SIG-M5 (cell line): ENCODE data around the gene TMEM232.
"Not testable (repeated sequence)": the region's sequence is repeated elsewhere in the genome, so short reads cannot be mapped to it uniquely, and the experiment has no call there.

Experiments used
- DNase-seq: peaks from one replicate; lab custom pipeline; 2025; lab: John Stamatoyannopoulos, UW

Gene TMEM232

DNA sequence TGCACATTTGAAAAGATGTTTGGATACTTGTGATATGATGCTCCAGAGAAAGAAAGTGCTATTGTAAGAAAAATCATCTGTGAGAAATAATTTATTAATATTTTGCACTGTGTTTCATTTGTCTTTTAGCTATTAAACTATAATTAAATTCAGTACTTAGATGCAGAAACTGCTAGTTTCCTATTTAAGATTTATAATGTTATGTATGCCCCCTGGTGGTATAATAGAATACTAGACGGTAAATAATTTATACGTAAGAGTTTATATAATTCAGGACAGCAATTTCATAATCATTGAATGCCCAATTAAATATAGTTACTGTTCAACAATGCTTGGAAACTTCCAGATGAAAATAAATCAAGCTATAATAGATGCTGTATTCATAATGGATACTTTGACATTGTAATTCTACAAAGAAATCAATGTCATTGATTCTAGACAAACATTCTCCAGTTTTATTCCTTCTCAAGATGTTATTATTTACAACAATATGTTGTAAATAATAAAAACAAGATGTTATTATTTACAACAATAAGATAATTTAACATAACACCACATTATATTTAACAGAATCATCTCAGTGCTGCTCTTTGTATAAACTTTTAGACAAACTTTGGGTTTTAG, 101.0 kb downstream of the TMEM232 start:
- no peak for DNase-seq

DNA sequence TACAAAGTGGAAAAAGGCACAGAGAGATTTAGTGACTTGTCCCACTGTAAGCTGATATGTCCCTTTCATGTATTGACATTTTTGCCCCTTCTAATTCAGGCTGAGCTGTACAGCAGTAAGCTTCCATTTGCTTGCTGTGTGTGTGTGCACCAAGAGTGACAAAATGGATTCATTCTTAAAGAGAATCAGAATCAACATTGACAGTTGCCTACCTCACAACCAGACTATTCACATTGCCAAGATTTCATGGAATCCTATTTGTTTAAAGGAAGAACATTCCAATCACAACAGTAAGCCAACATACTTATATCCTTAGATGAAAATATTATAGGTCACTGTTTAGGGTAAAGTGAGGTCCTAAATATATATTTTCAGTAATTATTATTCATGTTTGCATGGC, 102.6 kb downstream of the TMEM232 start:
- DNase-seq = no peak

DNA sequence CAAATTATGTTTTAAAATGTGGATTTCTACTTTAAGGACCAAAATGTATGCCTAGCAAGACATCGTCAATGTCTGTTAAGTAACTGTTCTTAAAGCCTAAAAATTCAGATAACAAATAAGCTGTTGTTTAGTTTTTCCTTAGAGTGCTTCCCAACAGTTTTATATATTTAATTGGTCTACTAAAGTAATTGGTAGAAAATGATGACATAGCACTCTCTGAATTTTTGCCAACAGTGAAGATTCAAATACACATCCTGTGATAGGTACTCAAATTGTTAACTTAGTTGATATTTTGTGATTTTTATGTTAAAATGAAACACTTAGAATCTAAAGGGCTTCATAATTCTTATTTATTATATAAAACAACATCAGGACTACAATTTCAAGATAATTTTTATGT, 107.5 kb downstream of the TMEM232 start:
- no peak for DNase-seq

DNA sequence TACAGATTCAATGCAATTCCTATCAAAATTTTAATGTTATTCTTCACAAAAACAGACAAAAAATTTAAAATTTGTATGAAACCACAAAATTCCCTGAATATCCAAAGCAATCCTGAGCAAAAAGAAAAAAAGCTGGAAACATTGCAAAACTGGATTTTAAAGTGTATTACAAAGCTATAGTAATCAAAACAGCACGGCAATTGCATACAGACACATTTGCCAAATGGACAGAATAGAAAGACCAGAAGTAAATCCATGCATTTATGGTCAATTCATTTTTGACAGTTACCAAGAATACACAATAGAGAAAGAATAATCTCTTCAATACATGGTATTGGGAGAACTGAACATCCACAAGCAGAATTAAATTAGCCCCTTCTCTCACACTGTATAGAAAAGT, 110.5 kb downstream of the TMEM232 start:
- DNase-seq = no peak

DNA sequence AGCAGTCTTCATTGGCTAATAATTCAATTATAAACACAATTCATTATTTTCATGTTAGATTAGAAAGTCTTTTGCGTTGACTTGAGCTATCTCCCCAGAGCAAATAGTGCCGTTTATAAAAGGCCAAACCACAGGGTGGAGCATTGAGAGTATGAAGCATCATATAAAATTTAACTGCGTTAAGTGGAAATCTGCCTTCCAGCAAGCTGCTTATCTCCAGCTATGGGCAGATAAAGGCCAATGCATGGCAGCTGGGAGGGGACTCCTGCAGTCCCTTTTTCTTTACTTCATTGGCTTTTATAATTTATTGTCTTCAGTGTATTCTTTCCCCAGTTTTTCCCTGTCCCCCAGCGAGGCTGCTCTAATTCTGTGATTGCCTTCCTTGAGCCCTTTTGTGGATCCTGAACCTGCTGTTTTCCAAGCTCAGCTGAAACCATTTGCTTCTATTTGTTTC, 113.7 kb downstream of the TMEM232 start:
- DNase-seq = no peak

DNA sequence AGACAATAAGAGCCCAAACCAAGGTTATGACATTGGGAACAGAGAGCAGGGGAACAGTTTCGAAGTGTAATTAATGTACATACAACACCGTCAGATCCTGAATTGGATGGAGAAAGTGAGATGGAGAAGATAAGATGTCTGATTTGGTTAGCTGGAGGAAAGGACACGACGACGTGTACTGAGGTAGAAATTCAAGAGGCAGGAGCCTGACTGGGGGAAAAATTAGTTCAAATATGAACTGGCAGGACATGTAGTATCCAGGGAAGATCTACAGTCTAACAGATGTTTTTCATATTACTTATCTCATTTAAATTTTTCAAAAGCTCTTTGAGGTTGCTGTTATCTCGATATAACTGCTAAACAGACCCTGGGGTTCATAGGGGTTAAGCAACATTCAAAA, 114.7 kb downstream of the TMEM232 start:
- DNase-seq = no peak

DNA sequence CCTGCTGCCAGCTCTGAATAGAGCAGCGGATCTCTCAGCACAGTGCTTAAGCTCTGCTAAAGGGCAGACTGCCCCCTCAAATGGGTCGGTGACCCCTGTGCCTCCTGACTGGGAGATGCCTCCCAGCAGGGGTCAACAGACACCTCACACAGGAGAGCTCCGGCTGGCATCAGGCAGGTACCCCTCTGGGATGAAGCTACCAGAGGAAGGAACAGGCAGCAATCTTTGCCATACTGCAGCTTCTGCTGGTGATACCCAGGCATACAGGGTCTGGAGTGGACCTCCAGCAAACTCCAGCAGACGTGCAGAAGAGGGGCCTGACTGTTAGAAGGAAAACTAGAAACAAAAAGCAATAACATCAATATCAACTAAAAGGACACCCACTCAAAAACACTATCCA, 131.6 kb downstream of the TMEM232 start:
- no peak for DNase-seq

DNA sequence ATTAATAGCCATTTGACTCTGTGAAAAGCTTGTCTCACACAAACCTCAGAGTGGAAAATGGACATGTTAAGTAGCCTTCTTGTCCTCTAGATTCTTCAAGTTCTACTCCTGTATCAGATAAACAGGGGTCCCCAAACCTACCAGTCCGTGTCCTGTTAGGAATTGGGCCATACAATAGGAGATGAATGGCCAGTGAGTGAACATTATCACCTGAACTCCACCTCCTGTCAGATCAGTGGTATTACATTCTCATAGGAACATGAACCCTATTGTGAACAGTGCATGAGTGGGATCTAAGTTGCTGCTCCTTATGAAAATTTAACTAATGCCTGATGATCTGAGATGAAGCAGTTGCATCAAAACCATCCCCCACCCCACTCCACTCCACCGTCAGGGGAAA, 136.3 kb downstream of the TMEM232 start:
- no peak for DNase-seq

DNA sequence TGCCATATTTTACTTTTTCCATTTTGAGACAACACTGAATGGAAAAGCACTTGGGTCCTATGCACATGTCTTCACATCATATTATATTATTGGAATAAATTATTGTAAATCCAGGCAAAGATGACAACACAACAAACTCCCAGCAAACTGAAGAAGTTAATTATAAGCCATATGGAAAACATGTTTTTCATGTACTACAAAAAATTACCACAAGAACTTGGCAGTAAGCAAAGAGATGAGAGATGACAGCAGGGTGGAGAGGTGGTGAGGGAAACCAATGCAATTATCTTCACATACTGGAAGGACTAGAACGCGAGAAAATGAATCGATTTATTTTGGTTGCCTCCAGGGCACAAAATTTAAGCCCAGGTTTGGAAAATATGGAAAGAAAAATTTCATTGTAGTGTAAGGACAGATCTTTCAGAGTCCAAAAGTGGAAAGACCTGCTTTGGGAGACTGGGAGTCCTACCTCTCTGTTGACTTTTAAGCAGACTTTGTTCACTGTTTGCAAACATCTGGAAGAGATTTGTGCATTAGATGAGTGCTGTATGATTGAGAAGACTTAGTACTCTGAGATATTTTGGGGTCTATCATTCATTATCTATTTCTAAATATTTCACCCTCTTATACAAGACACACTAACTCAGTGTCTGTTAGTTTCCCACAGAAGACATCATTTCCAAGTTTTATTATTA, 138.0 kb downstream of the TMEM232 start:
- no peak for DNase-seq

DNA sequence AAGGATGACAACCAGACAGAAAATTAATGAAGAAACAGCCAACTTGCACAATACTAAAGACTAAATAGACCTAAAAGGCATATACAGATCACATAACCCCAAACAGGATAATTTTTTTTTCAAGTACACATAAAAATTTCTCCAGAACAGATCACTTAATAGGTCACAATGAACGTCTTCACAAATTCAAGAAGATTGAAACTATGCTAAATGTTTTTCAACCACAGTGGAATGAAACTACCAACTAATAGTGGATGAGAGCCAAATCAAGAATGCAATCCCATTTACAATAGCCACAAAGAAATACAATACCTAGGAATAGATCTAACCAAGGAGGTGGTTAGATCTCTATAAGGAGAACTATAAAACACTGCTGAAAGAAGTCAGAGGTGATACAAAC, 145.8 kb downstream of the TMEM232 start:
- no peak for DNase-seq

DNA sequence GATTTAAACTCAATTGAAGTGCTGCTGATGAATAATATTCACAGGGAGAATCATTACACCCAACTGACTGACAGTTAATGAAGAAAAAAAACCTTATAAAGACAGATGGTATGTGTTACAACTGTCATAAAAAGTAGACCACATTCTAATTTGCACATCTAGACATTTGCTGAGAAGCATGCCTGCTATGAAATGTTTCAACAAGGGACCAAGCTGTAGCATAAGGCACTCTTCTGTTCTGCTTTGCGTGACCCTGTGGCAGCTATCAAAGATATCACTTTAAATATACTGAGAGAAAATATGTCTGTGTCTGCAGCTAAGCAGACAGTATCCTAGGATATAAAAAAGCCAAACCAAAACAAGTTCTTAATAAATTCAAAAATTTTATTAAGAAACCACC, 153.7 kb downstream of the TMEM232 start:
- DNase-seq = no peak

DNA sequence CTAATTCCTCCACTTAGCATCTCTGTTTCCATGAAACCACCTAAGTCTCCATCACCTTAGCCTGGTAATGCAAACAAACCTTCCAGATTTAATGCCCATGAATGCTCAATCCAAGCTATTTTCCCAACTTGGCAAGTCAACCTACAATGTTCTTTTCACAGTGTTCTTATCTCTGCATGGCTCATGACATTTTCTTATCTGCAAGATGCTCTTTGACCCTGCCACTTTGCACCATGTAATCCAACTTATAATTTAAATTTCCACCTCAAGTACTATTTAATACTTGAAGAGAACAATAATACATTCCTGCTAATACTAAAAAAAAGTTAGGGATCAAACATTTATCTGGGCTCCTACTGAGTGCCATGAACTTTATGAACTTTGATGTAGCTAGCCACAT, 164.3 kb downstream of the TMEM232 start:
- no peak for DNase-seq

DNA sequence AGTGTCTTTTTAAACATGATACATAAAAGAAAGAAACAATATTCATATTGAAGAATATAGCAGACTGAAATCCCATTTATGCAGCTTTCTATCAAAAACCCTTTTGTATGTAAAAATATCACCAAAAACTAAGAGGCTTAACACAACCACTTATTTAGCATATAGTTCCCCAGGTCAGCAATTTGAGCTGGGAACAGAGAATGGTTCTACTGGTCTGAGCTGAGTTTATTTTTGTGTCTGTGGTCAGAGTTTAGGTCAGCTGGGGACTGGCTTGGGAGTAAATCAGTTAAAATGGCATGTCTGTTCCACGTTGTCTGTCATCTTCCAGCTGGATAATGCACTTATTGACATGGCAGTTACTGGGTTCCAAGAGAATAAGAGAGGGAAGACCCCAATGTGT, 165.0 kb downstream of the TMEM232 start:
- no peak for DNase-seq

DNA sequence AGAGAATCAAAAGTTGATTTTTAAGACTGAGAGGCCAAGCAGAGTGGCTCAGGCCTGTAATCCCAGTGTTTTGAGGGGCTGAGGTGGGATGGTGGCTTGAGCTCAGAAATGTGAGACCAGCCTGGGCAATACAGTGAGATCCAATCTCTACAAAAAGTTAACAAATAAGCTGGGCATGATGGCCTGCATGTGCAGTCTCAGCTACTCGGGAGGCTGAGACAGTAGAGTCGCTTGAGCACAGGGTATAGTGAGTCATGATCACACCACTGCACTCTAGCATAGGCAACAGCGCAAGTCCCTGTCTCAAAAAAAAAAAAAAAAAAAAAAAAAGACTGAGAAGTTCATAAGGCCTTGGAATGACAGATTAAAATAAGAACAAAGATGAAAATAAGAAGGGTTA, 177.2 kb downstream of the TMEM232 start:
- DNase-seq = no peak

DNA sequence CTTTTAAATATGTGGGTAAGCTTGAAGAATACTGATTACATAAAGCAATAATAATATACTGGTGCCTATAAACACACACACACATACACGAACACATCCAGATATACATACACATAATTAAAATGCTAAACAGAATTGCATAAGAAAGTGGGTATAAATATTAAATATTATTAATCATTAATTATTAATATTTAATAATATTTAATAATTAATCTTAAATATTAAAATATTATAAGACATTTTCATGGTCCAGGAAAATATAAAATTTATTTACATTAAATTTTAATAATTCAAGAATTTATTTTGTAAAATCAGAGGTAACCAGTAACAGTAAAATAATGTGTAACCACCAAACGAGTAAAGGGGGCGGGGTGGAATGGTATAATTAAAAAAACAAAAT, 178.3 kb downstream of the TMEM232 start:
- no peak for DNase-seq

DNA sequence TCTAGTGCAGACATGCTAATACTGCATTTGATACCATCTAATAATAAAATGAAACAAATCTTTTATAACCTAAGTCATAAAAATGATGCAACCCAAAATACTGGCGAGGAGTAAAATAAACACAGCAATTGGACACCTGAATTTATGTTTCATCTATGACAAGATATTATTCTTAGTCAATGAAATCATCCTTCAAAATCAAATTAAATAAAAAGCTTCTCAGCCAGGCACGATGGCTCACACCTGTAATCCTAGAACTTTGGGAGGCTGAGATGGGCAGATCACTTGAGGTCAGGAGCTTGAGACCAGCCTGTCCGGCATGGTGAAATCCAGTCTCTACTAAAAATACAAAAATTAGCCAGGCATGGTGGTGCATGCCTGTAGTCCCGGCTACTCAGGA, 179.0 kb downstream of the TMEM232 start:
- DNase-seq = no peak

DNA sequence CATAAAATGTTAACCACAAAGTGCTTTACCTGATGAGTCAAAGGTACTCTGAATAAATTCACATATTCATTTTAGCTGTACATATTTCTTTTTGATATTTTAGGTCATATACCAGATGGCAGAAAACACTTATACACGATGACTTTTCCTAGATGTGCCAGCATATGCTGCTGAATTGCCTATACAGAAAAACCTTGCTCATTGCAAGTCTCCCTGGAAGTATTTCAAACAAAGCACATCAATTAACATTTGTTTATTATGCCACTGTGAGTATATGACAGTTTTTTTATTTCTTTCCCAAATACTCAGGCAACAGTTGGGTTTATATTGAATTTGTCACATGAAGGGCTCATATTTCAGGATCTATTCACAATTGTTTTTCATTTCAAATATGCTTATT, 180.8 kb downstream of the TMEM232 start:
- no peak for DNase-seq

DNA sequence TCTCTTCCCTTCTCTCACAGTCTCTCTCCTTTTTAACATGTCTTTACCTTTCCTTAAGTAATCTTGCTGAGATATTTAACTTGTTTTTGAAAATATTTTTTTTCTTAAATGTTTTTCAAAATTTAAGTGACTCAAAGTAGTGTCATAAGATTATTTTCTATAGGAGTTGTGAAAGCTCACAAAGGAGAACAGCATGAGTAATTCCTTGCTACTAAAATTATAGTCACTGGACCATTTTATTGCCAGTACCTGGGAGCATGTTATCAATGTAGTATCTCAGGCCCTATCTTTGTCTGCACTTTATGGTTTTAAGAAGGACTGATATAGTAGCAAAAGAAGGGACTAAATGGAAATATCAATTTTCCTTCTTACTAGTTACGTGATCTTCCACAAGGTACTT, 181.9 kb downstream of the TMEM232 start:
- DNase-seq = no peak

DNA sequence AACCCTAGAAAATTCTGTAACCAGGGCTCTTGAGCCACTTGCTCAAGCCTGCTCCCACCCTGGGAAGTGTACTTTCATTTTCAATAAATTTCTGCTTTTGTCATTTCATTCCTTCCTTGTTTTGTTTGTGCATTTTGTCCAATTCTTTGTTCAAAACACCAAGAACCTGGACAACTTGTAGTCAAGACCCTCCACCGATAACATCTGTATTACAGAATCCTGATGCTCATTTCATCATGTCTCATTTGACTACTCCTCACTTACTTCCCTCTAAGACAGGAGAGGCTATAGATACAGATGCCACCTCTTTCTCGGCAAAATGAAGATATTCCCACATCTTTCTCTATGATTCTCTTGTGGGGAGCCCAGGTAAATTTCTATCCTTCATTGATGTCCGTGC, 183.5 kb downstream of the TMEM232 start:
- no peak for DNase-seq

DNA sequence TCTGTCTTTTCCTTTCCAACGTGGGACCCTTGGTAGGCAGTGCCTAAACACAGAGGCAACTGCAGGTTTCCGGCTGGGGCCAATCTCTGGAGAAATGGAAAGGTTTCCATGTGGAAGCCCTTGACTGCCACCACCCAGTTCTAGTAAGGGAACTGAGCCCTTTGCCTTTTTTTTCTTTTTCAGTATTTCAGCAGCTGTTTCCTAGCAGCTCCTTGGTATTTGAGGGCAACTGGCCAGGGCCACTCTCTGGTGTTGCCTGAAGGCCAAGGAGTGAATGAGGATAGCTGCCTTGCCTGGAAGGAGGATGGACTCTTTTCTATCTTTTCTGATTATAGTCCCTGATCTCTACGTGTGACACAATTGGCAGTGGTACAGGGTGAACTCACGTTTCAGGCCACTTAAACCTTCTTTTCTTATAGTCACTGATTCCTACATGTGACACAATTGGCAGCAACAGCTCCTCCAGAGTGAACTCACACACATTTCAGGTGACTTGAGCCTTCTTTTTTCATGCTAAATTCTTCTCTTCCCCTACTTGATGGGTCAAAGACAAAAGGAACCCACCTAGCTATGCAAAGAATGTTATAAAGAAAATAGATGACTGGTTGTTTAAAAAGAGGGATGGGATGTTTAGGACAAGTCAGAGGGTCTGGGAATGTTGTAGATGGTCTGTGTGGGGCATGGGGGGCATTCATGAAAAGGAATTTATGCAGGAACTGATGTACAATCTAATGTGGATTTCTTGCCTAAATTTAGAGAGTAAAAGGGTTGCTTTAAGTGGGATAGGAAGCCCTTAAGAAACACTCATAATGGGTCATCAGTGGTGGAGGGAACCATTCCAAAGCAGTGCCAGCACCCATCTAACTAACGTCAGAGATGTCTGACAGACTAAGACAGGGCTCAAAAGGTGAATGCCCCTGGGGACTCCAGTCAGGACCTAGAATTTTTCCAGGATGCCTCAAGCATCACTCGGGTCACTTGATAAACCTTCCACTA, 190.1 kb downstream of the TMEM232 start:
- DNase-seq = no peak

DNA sequence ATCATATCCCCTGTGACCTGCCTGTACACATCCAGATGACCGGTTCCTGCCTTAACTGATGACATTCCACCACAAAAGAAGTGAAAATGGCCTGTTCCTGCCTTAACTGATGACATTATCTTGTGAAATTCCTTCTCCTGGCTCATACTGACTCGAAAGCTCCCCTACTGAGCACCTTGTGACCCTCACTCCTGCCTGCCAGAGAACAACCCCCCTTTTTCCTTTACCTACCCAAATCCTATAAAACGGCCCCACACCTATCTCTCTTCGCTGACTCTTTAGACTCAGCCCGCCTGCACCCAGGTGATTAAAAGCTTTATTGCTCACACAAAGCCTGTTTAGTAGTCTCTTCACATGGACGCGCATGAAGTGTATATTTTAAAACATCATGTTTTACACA, 191.3 kb downstream of the TMEM232 start:
- not testable (repeated sequence) for DNase-seq

DNA sequence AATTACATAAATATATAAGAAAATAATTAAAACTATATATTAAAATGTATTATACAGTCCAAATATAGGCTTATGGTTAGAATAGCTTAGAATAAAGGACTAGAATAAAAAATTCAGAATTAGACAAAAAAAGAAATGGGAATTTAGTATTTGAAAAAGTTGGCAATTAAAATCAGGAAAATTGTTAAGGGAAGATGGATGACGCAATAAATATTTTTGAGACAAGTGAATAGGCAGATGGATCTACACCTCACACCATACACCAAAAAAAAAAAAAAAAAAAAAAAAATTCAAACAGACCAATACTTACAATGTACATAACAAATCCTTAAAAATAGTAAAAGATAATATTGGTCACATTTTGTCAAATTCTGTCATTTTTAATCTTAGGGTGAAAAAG, 200.7 kb downstream of the TMEM232 start:
- no peak for DNase-seq

DNA sequence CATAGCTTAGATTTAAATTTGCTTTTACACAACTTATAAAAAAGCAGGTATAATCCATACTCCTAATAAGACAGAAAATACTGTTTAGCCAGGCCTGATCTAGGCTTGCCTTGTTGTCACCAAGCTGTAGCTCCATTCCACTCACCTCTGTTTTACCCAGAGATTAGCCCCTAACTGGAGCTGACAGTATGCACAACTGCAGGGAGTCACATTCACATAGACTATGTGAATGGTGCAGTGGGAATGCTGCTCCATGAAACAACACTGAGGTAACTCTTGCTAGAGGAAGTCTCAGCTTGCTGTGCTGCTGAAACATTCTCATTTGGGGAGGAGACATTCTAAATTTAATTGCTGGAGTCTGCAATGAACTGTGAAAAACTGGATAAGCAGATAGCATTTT, 209.1 kb downstream of the TMEM232 start:
- no peak for DNase-seq
